ENCODE measurements around the gene L3MBTL2.

The L3MBTL2 gene

DNA sequence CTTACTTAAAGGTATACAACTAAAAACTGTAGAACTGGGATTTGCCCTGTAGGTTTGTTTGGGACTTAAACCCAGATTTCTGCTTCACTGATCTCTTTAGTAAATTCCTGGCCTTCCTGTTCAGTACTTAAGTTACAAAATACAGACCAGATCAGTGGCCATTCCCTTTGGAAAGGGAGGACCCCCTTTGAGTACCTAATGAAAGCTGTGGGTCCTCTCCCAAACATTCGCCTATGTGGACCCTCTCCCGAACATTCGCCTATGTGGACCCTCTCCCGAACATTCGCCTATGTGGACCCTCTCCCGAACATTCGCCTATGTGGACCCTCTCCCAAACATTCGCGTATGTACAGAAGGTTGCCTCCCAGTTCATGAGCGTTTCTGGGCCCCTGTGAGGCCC, 10.3 kb downstream of the L3MBTL2 start:
- DNase-seq (ENCODE audit: low read depth): no peak

- DNase-seq (ENCODE audit: low read depth): no peak
These were observed 10.8 kb downstream of the L3MBTL2 start for GRCh38 chr22:41215926-41216325.

DNA sequence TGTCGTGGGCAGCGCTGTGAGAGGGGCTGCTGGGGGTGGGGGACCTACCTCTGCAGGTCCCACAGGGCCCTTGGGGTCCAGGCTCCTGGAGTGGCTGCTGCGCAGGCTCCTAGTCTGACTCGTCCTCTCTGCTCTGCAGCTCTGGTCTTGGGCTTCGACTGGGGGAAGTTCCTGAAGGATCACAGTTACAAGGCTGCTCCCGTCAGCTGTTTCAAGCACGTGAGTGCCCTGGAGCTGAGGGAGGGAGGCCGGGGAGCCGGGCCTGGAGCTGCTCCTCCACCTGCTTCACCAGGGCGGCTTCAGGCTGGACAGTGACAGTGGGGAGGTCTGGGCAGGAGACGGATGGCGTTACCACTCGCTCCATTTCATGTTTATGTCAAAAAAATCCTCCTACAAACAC, 11.9 kb downstream of the L3MBTL2 start:
- no peak for DNase-seq (ENCODE audit: low read depth)

GRCh38 chr22:41217553-41218157, 12.5 kb downstream of the L3MBTL2 start:
- no peak for DNase-seq (ENCODE audit: low read depth)

DNA sequence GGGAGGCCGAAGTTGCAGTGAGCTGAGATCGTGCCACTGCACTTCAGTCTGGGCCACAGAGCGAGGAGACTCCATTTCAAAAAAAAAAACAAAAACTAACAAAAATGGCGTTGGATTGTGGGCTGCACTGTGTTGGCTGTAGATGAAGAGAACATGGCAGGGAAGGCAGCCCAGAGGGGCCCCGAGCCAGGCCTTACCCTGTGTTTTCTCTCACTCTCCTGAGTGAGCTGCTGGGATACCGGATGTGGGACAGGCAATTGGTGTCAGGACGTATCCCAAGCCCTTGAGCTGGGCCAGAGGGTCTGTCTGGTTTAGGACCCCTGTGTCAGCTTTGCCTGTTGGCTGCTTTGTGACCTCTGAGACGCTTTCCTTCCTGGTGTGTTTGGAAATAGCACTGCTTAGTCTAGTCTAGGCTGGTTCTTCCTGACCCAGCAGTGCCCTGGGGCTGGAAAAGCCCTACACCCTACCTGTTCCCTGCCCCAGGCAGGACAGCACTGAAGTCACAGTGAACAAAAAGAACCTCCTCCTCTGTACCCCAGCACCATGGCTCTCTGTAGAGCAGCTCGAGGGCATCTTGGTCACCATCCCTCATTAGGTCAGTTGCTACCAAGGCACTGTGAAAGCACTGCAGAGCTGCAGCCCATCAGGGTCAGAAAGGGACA, 17.9 kb downstream of the L3MBTL2 start:
- DNase-seq (ENCODE audit: low read depth): no peak

DNA sequence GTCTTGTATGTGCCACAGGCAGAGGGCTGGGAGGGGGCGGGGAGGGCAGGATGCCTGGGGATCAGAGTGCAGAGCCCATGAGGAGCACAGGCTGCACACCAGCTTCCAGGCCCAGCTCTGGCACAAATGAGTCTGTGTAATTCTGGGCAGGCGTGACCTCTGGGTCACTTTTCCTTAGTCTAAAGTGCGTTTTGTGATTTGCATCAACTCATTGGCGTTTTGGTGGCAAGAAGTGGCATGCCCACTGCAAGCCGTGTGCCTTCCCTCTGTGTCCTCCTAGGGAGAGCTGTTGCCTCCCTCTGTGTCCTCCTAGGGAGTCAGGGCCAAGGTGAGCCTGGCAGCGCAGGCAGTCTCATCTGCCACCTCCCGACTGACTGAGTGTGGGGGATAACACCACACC, 18.4 kb downstream of the L3MBTL2 start:
- DNase-seq (ENCODE audit: low read depth): no peak

DNA sequence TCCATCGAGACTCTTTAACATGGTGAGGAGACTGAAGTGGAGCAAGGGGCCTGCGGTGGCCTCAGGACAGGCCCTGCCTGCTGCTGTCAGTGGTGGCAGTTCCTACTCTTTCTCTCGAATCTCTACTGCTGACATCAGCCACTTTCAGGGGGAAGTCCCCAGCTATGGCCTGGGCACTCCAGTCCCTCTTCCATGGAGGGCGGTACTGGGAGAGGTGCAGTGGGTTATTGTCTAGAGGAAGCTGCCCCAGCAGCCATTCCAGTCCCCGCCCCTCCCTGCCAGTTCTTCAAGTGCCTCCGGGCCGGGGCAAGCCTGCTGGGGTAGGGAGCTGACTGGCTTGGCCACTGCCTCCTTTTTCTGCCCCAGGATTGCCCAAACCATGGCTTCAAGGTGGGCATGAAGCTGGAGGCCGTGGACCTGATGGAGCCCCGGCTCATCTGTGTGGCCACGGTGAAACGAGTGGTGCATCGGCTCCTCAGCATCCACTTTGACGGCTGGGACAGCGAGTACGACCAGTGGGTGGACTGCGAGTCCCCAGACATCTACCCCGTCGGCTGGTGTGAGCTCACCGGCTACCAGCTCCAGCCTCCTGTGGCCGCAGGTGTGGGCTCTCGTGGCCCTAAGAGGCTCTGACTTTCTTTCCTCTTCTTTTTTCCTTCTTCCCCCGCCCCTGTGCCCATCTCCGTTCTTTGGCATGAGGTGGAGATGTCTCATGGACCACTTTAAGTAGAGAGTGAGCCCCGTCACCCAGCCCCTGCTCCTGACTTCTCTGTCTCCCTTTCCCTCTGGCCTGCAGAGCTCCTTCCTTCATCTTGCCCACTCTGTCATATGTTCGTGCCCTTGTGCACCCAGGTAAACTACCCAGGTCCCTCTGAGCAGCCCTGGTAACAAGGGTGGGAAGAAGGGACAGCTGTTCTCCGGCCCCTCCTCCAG, 21.9 kb downstream of the L3MBTL2 start:
- no peak for DNase-seq (ENCODE audit: low read depth)

GRCh38 chr22:41229215-41229614, 24.1 kb downstream of the L3MBTL2 start:
- no peak for DNase-seq (ENCODE audit: low read depth)

GRCh38 chr22:41229730-41230400, 24.8 kb downstream of the L3MBTL2 start:
- no peak for DNase-seq (ENCODE audit: low read depth)

GRCh38 chr22:41230401-41230785, 25.3 kb downstream of the L3MBTL2 start:
- DNase-seq (ENCODE audit: low read depth): no peak

- DNase-seq (ENCODE audit: low read depth): no peak
These were observed 26.3 kb downstream of the L3MBTL2 start for GRCh38 chr22:41231369-41231768.

DNA sequence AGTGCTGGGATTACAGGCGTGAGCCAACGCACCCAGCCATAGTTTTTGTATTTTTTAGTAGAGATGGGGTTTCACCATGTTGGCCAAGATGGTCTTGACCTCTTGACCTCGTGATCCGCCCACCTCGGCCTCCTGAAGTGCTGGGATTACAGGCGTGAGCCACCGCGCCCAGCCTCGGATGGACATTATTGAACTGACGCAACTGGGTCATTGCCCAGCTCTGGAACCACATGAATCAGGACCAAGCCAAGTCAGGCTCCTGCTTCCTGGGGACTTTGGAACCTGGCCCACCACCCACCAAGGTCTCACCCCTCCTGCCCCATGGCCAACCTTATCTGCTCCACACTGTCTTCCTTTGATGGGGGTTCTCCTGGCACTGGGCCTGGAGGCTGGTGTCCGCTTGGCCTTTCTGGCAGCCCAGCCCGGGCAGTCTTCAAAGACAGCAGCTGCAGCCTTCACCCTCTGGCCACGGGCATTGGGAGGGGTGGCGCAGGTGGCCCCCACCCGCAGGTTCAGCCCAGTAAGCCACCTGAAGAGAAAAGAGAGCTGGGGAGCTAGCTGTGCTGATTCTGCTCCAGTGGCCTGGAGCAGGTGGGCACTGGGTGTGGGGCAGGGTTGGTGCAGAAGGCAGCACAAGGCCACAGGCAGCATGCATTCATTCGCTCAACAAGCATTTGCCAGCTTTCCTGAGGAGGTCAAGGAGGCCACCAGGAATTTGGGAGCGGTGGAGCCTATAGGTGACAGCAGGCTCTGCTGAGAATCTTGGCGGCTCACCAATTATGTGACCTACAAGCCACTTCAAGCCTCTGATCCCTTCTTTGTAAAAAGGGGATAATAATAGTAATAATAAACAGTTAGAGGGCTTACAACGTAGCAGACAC, 29.9 kb downstream of the L3MBTL2 start:
- DNase-seq (ENCODE audit: low read depth): no peak

- no peak for DNase-seq (ENCODE audit: low read depth)
These were observed 32.1 kb downstream of the L3MBTL2 start for GRCh38 chr22:41237036-41237706.

- peak; percentile 50 for DNase-seq (ENCODE audit: low read depth)
These were observed 32.8 kb downstream of the L3MBTL2 start for GRCh38 chr22:41237707-41238569.

DNA sequence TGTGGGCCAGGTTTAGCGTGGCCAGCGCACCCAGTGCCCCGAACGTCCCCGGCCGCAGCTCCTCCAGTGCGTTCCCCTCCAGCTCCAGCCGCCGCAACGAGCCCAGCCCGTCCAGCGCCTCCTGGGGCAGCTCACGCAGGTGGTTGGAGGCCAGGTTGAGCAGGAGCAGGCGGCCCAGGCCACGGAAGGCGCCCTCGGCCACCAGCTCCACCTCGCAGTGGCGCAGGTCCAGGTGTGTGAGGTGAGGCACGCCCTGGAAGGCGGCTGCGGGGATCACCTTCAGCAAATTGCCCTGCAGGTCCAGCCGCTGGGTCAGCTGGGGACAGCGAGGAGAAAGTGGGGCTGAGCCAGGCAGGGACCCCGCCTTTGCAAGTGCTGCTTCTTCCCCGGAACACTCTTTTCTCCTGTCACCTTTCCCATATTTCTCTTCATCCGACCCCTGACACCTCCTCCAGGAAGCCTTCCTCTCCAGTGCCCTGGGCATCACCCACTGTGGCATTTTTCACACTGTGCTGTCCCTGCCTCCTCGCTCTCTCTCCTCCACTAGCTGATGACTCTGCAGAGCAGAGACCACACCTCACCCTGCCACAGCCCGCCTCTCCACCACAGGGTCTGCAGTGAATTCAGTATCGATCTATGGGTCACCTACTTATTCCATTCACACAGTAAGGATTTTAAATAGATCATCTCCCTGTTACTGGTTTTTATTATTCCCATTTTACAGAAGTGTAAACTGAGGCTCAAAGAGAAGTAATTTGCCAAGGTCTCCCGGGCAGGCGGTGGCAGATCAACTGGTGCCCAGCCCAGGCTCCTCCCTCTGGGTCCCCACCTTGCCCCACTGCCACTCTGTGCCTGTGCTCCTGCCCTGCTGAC, 33.7 kb downstream of the L3MBTL2 start:
- DNase-seq (ENCODE audit: low read depth): no peak

DNA sequence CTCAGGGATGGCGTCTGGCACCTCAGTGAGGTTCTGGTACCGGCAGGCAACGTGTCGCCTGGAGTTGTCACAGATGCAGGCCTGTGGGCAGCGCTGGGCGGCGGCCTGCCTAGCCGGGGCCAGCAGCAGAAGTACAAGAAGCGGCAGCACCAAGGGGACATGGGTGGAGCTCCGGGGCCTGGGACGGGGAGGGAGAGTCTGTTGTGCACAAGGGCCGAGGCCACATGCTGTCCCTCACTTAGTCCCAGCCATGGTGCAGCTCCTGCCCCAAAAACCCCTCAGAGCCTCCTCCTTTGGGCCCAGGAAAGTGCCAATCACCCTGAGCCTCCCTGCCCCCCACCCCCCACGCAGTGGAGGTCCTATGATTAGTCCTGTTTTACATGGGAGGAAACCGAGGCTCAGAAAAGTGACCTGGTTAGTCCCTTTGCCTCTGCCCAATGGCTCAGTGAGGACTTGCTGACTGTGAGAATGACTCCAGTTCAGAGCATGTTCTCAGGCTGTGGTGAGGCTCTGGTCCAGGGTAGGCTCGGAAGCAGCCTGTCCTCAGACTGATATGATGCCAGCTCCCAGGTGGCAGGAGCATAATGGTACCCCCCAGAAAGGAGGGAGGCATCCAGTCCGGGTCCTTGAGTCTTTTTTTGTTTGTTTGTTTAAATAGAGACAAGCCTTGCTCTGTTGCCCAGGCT, 34.5 kb downstream of the L3MBTL2 start:
- no peak for DNase-seq (ENCODE audit: low read depth)

DNA sequence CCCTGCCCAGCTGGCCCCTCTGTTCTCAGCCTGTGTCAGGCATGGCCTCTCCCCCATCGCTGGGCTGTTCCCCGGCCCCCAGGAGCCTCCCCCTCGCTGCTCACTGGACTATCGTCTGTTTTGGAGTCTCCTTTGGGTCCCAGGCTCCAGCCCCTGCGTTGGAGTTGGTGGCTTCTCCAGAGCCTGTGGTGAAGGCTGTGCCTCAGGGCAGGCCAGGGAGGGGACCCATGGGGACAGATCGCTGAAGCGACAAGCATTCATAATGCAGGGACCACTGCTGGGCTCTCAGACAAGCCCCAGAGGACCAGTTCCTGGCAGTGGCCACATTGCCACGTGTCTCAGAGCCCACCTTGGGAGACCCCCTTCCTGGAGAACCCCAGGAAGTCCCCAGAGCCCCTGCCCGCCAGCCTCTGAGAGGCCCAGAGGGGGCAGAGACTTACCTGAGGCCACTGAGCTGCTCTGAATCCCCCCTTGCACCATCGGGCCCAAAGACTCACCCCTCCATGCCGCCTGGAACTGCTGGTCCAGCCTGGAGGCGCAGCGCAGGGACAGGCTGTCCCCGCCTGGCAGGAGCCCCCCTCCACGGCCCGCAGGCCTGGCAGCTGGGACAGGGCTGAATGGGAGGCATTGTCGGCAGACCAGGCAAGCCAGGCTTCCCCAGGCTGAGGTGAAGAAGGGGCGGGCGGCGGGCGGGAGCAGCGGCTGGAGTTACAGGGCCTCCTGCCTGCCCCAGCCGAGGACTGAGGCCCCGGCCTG, 35.4 kb downstream of the L3MBTL2 start, which contains the start of gene CHADL:
Gene CHADL (minus strand): TSS at position 555 of the 756 bp plus-strand sequence. CDS start 50 bp downstream, at position 505.
- DNase-seq (ENCODE audit: low read depth): no peak

Data from stimulated activated CD8-positive, alpha-beta memory T cell treated with anti-CD3 and anti-CD28 coated beads, Interleukin-12 subunit alpha, Interleukin-12 subunit beta, amount 100 ng/mL, for 4 hours (primary cell).